Stomach (tissue), 9 donors: ENCODE measurements around the gene SPEM2. TPM values are rescaled to one million over a fixed set of nuclear protein-coding genes. Genes with fewer than 3 reads are reported as not detected.
A peak's percentile ranks its signal among the peaks of the same experiment; 100 is the strongest.

ENCODE experiments used
- DNase-seq, 2 donors: peaks; one replicate each; pipeline versions ENCODE4 v3.0.0 to v3.0.0-alpha.2; 2013 to 2019
- H3K27ac ChIP-seq, 5 donors: fragments of 200-600 bp in 4 of 5; sonication (generic) in 4 of 5; one replicate each; pipeline ENCODE4 v1.5.1; 2013 to 2019; ENCODE audit warnings: mild to moderate bottlenecking in 1 of 5, moderate library complexity in 1 of 5
- H3K27me3 ChIP-seq, 3 donors: fragments of 200-600 bp; sonication (generic); one replicate each; pipeline ENCODE4 v1.5.1; 2017 to 2019; ENCODE audit warnings: mixed run types in 1 of 3
- H3K36me3 ChIP-seq, 4 donors: fragments of 200-600 bp; sonication (generic); 1 replicate in 3 of 4; 2 replicates in 1 of 4; pipeline ENCODE4 v1.5.1; 2016 to 2019
- H3K4me1 ChIP-seq, 4 donors: fragments of 200-600 bp; sonication (generic); one replicate each; pipeline ENCODE4 v1.5.1; 2016 to 2019
- H3K4me3 ChIP-seq, 4 donors: fragments of 200-600 bp; sonication (generic) in 3 of 4; one replicate each; pipeline ENCODE4 v1.5.1; 2016 to 2019; ENCODE audit warnings: mild to moderate bottlenecking in 1 of 4
- H3K9me3 ChIP-seq, 4 donors: fragments of 200-600 bp; sonication (generic); one replicate each; pipeline ENCODE4 v1.5.1; 2016 to 2019
- CTCF ChIP-seq, 7 experiments: fragments of 450-650 bp in 4 of 7; fragments of 200-600 bp in 3 of 7; sonication (generic) in 3 of 7; IDR thresholded peaks; one replicate each; pipeline ENCODE4 v1.5.1; 2016 to 2019; ENCODE audit warnings: antibody characterized with exemption in 7 of 7, control low read depth in 2 of 7, mild to moderate bottlenecking in 1 of 7
- EP300 ChIP-seq: sonication (generic); formaldehyde crosslinking; IDR thresholded peaks from one replicate; pipeline ENCODE4 v1.6.1; 2017; ENCODE audit warnings: antibody characterized with exemption
- POLR2A ChIP-seq, 4 donors: fragments of 450-650 bp; IDR thresholded peaks; one replicate each; pipeline ENCODE4 v1.6.1; 2016; ENCODE audit warnings: antibody characterized with exemption in 4 of 4, control low read depth in 2 of 4, mild to moderate bottlenecking in 1 of 4, moderate library complexity in 1 of 4
- POLR2AphosphoS5 ChIP-seq, 3 donors: sonication (generic); formaldehyde crosslinking; IDR thresholded peaks; one replicate each; pipeline ENCODE4 v1.6.1; 2016; ENCODE audit warnings: antibody characterized with exemption in 3 of 3
- WGBS, 5 donors: extraction: QIAGEN DNeasy Blood & Tissue Kit in 3 of 5; methylation state at CpG; one replicate each; pipeline versions ENCODE4 v1.1.5 to v1.1.7; 2013 to 2018; 5-methylcytosine and 5-hydroxymethylcytosine counted together
- intact Hi-C: fragments of 100-400 bp; cut with DNase I; formaldehyde crosslinking; loops from one replicate; pipeline ENCODE4 v1.15.1; 2023; ENCODE audit warnings: low total_unique reads
- polyA plus RNA-seq, 3 donors: library from polyadenylated mRNA; stranded (reverse); fragments of 200-250 nt; gene quantifications; one replicate each; pipeline ENCODE4 v1.2.3, GENCODE V29; 2013
- total RNA-seq, 5 donors: library from RNA; depleted of rRNA; stranded (reverse); fragments of >200 nt; gene quantifications; one replicate each; pipeline versions ENCODE4 v1.1.0 to v1.2.3, GENCODE V29; 2014 to 2016
- donor health status: healthy with polysubstance abuse.
- donor health status: Bipolar disorder and iron deficiency.
- donor health status: healthy.

The SPEM2 gene
- total and polyA plus RNA-seq, 8 donors, result not detected

- no peak for DNase-seq
- Histone ChIP-seq H3K27ac (no peak overlapping the region), H3K9me3 (no peaks in the 10 kb centered on the region), H3K4me3 (no peak overlapping the region), H3K27me3 (peaks cover 0 to 5% (median 0%) of the 10 kb centered on the region in 3 donors), H3K4me1 (no peaks in the 10 kb centered on the region), H3K36me3 (peaks cover 0 to 23% (median 9%) of the 10 kb centered on the region in 4 donors)
- intact Hi-C loops, result loop anchor here (10.0 kb wide), 1 partner anchor 56 kb away; no protein-coding TSS in a partner anchor
- 90 to 94% (median 94%) methylated on average over 14 to 16 of the region's 16 CpGs for WGBS, 5 donors
- TF ChIP-seq POLR2A (IDR thresholded peaks at IDR 0.05), result no peak
- TF ChIP-seq EP300, result no peak
- TF ChIP-seq CTCF (IDR thresholded peaks at IDR 0.05), result no peak
- TF ChIP-seq POLR2AphosphoS5 (IDR thresholded peaks at IDR 0.05), result no peak
Measured at GRCh38 chr17:7421186-7421585, 4.2 kb upstream of the SPEM2 start.

DNA sequence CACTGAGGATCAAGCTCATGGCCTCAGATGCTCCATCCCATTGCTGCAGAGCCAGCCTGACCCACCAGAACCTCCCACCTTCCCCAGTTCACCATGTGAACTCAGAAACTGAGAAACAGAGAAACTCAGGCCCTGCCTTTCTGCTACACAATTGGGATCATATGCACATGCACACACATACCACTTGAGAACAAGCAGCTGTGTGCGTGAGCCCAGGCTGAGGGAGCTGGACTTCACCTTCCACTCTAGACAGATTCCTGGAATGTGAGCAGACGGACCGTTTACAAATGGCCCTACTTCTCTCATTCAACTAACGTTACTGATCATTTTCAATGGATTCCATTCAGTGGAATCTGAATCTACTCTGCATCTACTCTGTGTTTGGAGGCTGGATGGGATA lies 1.7 kb upstream of the SPEM2 start:
- 46 to 71% (median 59%) methylated on average over 4 of the region's 4 CpGs for WGBS, 5 donors
- TF ChIP-seq POLR2A (IDR thresholded peaks at IDR 0.05), result no peak
- TF ChIP-seq EP300, result no peak
- no peak for TF ChIP-seq CTCF (IDR thresholded peaks at IDR 0.05)
- no peak for TF ChIP-seq POLR2AphosphoS5 (IDR thresholded peaks at IDR 0.05)
- H3K27me3 ChIP-seq, result no peaks in the 10 kb centered on the region

GRCh38 chr17:7425756-7426155 lies 340 bp downstream of the SPEM2 start:
- Histone ChIP-seq H3K4me1 (no peaks in the 10 kb centered on the region), H3K27ac (no peak overlapping the region), H3K27me3 (no peaks in the 10 kb centered on the region), H3K9me3 (no peaks in the 10 kb centered on the region), H3K36me3 (no peaks in the 10 kb centered on the region), H3K4me3 (no peak overlapping the region)
- WGBS, 5 donors, result 79 to 91% (median 85%) methylated on average over 7 to 8 of the region's 8 CpGs
- TF ChIP-seq CTCF (IDR thresholded peaks at IDR 0.05), result no peak
- no peak for TF ChIP-seq EP300
- no peak for TF ChIP-seq POLR2A (IDR thresholded peaks at IDR 0.05)
- TF ChIP-seq POLR2AphosphoS5 (IDR thresholded peaks at IDR 0.05), result no peak
- DNase-seq, result no peak
- intact Hi-C loops, result loop anchor here (10.0 kb wide), 1 partner anchor 61 kb away; no protein-coding TSS in a partner anchor

More for the DNA sequence above, 1.7 kb upstream of the SPEM2 start:
- Histone ChIP-seq H3K27ac (no peak overlapping the region), H3K36me3 (no peaks in the 10 kb centered on the region), H3K9me3 (no peaks in the 10 kb centered on the region), H3K4me3 (no peak overlapping the region), H3K4me1 (no peaks in the 10 kb centered on the region)
- peak in 1 of 2 donors; percentile 43 for DNase-seq
- intact Hi-C loops, result loop anchor here (10.0 kb wide), 1 partner anchor 59 kb away; no protein-coding TSS in a partner anchor

DNA sequence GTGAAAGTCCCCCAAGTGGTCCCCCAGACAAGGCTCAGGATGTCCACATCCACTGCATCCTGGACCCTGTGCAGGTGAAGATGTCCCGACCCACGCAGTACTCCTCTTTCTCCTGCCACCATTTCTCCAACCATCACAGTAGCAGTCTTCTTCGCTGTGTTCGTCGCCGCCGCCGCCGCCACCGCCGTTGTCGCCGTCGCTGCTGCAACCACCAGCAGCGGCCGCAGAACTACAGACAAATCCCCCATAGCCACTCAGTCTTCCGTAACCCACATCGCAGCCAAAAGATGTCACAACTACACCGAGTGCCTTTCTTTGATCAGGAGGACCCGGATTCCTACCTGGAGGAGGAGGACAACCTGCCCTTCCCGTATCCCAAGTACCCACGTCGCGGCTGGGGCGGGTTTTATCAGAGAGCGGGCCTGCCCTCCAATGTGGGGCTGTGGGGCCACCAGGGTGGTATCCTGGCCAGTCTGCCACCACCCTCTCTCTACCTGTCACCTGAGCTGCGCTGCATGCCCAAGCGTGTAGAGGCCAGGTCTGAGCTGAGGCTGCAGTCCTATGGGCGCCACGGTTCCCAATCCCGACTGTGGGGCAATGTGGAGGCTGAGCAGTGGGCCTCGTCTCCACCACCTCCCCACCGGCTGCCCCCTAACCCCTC lies 917 bp downstream of the SPEM2 start:
- Histone ChIP-seq H3K27me3 (no peaks in the 10 kb centered on the region), H3K9me3 (no peaks in the 10 kb centered on the region), H3K4me3 (no peak overlapping the region), H3K27ac (no peak overlapping the region), H3K4me1 (no peaks in the 10 kb centered on the region), H3K36me3 (no peaks in the 10 kb centered on the region)
- DNase-seq, result no peak
- intact Hi-C loops, result loop anchor here (10.0 kb wide), 1 partner anchor 62 kb away; no protein-coding TSS in a partner anchor
- TF ChIP-seq POLR2A (IDR thresholded peaks at IDR 0.05) (no peak), POLR2AphosphoS5 (IDR thresholded peaks at IDR 0.05) (no peak), CTCF (IDR thresholded peaks at IDR 0.05) (no peak), EP300 (no peak)
- WGBS, 5 donors, result 89 to 94% (median 93%) methylated on average over 28 to 33 of the region's 33 CpGs
